SK-N-MC (cell line): ENCODE data around the gene LINGO4.

ENCODE experiments used
- EZH2 ChIP-seq: fragments of 200-600 bp; sonication (generic); IDR thresholded peaks from one replicate; pipeline ENCODE4 v1.6.1; 2017; ENCODE audit warnings: antibody characterized with exemption
- POLR2AphosphoS5 ChIP-seq: IDR thresholded peaks from 2 replicates; pipeline ENCODE4 v1.6.1; 2012; ENCODE audit warnings: mild to moderate bottlenecking, low read depth, low read length, borderline replicate concordance

DNA sequence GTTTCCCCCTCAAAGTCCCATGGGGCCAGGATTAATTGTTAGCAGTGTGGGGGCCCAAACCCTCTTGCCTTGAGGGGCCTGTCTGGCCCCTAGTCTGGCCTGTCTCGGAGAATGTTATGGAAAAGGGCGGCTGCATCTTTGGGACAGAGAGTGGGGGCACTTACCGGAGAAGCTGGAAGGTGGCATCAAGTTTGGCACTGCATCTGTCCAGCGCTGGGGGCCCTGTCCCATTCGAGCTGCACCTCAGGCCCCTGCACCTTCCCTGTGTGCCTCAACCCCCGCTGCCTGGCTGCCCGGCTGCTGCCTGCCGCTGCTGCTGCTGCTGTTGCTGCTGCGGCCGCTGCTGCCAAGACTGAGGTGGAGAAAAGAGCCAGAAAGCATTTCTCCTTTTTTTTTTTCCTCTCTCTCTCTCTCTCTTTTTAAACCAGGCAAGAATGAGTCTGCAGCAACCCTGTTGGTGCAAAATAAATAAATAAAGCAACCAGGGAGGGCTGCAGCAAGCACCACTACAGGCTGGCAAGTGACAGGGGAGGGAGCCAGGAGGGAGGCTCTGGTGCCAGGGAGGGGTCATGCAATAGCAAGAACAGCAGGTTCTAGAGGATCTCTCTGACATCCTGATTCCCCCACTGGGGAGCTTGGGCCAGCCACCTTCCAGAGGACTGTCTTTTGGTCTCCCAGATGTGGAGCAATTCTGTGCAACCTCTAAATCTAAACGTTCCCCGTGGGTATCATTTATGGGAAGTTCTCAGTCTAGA lies at the start of gene LINGO4:
- TF ChIP-seq EZH2 (no peak), POLR2AphosphoS5 (no peak)
